Caki2 (cell line): ENCODE results near the gene CAP1. TPM values are rescaled to one million over a fixed set of nuclear protein-coding genes. Genes with fewer than 3 reads are reported as not detected.
"Not testable (repeated sequence)": the region's sequence is repeated elsewhere in the genome, so short reads cannot be mapped to it uniquely, and the experiment has no call there.

ENCODE experiments used
- DNase-seq: peaks from one replicate; pipeline ENCODE4 v3.0.0-alpha.2; 2015; ENCODE audit warnings: low read depth
- in situ Hi-C: cut with HindIII; loops from 2 replicates; pipeline ENCODE4 v1.10.0; 2016; ENCODE audit warnings: low sequenced_read_pairs, low pct_unique_long_range_greater_than_20kb, mixed read lengths
- total RNA-seq: library from RNA; depleted of rRNA; stranded (reverse); fragments of >200 nt; shearing (Covaris generic); gene quantifications from 2 replicates; pipeline ENCODE4 v1.2.3, GENCODE V29; 2014; ENCODE audit warnings: low replicate concordance; rRNA removed

CAP1 gene, protein sequence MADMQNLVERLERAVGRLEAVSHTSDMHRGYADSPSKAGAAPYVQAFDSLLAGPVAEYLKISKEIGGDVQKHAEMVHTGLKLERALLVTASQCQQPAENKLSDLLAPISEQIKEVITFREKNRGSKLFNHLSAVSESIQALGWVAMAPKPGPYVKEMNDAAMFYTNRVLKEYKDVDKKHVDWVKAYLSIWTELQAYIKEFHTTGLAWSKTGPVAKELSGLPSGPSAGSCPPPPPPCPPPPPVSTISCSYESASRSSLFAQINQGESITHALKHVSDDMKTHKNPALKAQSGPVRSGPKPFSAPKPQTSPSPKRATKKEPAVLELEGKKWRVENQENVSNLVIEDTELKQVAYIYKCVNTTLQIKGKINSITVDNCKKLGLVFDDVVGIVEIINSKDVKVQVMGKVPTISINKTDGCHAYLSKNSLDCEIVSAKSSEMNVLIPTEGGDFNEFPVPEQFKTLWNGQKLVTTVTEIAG
- total RNA-seq = 116 and 154 TPM in 2 replicates

DNA sequence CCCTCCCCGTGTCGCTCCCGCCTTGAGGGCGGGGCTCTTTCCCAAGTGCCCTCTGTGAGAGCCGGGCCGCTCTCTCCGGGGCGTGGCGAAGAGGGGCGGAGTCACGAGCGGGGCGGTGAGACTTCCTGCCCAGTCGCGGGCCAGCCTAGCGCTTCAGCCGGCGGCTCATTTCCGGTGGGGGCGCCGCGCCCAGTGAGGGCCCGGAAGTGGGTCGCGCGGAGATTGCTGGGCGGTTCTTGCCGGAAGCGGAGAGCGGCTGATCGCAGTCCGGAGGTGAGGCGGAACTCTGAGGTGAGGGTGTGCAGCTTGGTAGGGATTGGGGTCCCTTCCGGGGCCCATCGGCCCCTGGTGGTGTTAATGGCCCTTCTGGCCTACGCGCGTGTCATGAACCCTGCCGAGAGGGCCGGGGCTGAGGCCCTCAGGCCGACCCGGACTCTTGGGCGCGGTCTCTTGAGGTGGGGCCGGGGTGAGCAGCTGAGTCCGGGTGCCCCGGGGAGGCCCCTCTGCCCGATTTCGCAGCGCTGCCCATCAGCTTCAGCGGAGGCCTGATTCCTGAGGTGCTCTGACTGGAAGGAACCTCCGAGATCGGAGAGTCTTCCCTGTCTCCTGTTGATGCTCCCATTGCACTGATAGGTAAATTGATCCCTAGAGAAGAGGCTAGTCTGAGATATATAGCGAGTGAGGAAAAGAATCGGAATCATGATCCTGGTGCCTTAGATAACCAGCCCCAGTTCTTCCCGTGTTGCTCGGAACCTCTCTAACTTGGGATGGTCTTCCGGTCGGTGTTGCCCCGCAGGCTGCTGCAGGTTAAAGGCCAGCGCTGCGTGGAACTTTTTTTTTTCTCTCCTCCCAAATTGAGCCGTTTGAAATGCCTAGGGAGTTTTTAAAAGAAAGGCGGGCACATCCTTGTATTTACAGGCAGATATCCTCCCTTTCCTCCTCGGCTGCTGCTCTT is at the start of gene CAP1:
Gene CAP1, plus strand, starts transcription at position 219 of the 955 bp plus-strand sequence. CDS start 18,618 bp downstream, outside the sequence.
- DNase-seq = peak; percentile 99
- in situ Hi-C loops = no loop called here

- DNase-seq = no peak
- in situ Hi-C loops = no loop called here
Measured at GRCh38 chr1:39992234-39992633, 48.3 kb upstream of the CAP1 start.

- DNase-seq = no peak
- in situ Hi-C loops = no loop called here
Measured at GRCh38 chr1:39992888-39993287, 47.6 kb upstream of the CAP1 start.

- in situ Hi-C loops = no loop called here
- DNase-seq = no peak
Measured at GRCh38 chr1:39995973-39996393, 44.5 kb upstream of the CAP1 start.

- no peak for DNase-seq
- in situ Hi-C loops = no loop called here
Measured at GRCh38 chr1:39996396-39997004, 44.0 kb upstream of the CAP1 start.

DNA sequence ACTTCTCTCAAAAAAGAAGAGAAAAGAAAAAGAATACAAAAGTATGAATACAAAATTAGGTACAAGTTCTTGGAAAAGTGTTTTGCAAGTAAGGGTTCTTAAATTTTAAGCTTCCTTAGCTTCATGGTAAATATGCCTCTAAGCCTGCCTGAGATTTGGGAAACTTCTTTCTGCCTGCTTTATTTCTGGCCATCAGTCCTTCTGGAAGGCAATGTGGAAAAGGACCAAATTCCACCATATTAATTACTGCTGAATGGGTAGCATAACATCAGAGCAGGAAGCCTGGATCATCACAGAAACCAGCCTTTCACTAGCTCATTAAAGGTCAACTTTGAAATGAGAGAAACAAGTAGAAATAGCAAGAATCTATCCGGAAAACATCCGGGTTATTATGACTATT is 39.1 kb upstream of the CAP1 start:
- in situ Hi-C loops = no loop called here
- no peak for DNase-seq

- in situ Hi-C loops = no loop called here
- DNase-seq = no peak
Measured at GRCh38 chr1:40003156-40004093, 37.1 kb upstream of the CAP1 start.

- in situ Hi-C loops = no loop called here
- no peak for DNase-seq
Measured at GRCh38 chr1:40004857-40005256, 35.7 kb upstream of the CAP1 start.

GRCh38 chr1:40007481-40008034 is 33.0 kb upstream of the CAP1 start:
- DNase-seq, in situ Hi-C loops: not testable (repeated sequence)

DNA sequence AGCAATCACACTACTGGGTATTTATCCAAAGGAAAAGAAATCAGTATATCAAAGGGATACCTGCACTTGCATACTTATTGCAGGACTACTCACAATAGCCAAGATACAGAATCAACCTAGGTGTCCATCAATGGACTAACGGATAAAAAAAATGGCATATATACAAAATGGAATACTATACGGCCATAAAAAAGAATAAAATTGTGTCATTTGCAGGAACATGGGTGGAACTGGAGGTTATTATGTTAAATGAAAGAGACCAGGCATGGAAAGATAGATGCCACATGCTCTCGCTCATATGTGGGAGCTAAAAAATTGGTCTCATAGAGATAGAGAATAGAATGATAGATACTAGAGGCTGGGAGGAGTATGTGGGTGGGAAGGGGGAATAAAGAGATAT is 29.3 kb upstream of the CAP1 start:
- DNase-seq = no peak
- in situ Hi-C loops = no loop called here

GRCh38 chr1:40014253-40014706 is 26.2 kb upstream of the CAP1 start:
- in situ Hi-C loops = no loop called here
- no peak for DNase-seq

GRCh38 chr1:40014812-40015594 is 25.5 kb upstream of the CAP1 start:
- DNase-seq = peak; percentile 28
- in situ Hi-C loops = no loop called here

- DNase-seq = no peak
- in situ Hi-C loops = no loop called here
Measured at GRCh38 chr1:40017951-40018575, 22.5 kb upstream of the CAP1 start.

GRCh38 chr1:40020447-40021085 is 20.0 kb upstream of the CAP1 start:
- no peak for DNase-seq
- in situ Hi-C loops = no loop called here

GRCh38 chr1:40023379-40023944 is 17.1 kb upstream of the CAP1 start:
- in situ Hi-C loops = no loop called here

More at GRCh38 chr1:40023379-40023944, 17.1 kb upstream of the CAP1 start:
- no peak for DNase-seq
